NCI-H2196 treated with DMSO at 0.1 percent for 48 hours (cell line): Measurements from ENCODE around the gene OR6C75.
"Not testable (repeated sequence)": the region's sequence is repeated elsewhere in the genome, so short reads cannot be mapped to it uniquely, and the experiment has no call there.

Experiments
- DNase-seq: peaks from one replicate; lab custom pipeline; 2025; ENCODE audit not compliant: unreplicated experiment; lab: John Stamatoyannopoulos, UW

OR6C75 gene

GRCh38 chr12:55362675-55363074 lies at the start of gene OR6C75:
TSS of gene OR6C75 (plus strand) at chr12:55362975. CDS start at chr12:55365111, 2,136 bp downstream.
- DNase-seq, result no peak

DNA sequence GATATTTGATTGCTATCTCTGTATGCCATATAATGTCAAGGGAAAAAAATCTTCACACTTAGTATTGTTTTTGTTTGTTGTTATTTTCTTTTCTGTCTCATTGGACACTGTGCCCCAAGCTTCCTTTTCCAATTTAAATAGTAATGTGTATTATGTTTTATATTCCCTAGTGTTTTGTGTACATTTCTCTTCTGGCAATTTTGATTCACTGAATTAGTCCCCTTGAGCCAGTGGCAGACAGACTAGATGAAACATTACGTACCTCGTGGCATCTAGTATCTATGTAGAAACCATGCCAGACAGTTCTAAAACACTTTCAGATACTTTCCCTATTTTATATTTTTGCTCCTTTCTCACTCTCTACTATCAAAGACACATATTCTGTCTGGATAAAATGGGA lies 48.7 kb upstream of the OR6C75 start, which contains the start of gene OR6C1:
TSS of gene OR6C1 (plus strand) at position 301 of the 400 bp plus-strand sequence. CDS start 6,257 bp downstream, outside the sequence.
- DNase-seq, result no peak

- no peak for DNase-seq
These were observed 42.6 kb upstream of the OR6C75 start for GRCh38 chr12:55320201-55320600.

GRCh38 chr12:55325801-55326200 lies 37.0 kb upstream of the OR6C75 start:
- not testable (repeated sequence) for DNase-seq

DNA sequence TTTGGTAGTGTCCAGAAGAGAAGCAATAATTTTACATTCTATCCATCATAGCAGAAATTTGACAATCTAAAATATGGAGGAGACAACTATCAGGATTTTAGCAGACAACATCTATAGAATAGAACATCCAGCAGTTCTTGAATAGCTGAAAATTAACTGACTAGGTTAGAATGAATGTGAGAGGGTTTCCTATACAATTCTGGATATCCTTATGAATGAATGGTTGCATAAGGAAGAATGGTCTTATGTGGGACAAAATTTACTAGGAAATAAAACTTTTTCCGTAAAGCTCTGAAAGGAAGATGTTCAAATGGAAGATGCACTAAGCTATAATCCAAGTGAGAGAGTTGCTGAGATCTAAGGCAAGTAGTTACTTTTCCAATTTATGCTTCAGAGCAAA lies 32.3 kb upstream of the OR6C75 start, which contains the start of gene OR6C3:
TSS of gene OR6C3 (plus strand) at position 301 of the 400 bp plus-strand sequence. CDS start 955 bp downstream, outside the sequence.
- no peak for DNase-seq

GRCh38 chr12:55336002-55336401 lies 26.8 kb upstream of the OR6C75 start:
- no peak for DNase-seq

DNA sequence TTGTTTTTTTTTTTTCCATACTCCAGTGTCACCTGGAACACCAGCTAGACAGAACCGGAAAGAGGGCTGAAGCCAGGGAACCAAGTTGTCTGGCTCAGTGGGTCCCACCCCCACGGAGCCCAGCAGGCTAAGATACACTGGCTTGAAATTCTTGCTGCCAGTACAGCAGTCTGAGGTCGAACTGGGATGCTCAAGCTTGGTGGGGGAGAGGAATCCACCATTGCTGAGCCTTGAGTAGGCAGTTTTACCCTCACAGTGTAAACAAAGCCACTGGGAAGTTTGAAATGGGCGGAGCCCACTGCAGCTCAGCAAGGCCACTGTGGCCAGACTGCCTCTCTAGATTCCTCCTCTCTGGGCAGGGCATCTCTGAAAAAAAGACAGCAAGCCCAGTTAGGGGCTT lies 7.4 kb upstream of the OR6C75 start:
- not testable (repeated sequence) for DNase-seq

GRCh38 chr12:55365086-55365485 lies 2.3 kb downstream of the OR6C75 start:
- DNase-seq, result no peak

DNA sequence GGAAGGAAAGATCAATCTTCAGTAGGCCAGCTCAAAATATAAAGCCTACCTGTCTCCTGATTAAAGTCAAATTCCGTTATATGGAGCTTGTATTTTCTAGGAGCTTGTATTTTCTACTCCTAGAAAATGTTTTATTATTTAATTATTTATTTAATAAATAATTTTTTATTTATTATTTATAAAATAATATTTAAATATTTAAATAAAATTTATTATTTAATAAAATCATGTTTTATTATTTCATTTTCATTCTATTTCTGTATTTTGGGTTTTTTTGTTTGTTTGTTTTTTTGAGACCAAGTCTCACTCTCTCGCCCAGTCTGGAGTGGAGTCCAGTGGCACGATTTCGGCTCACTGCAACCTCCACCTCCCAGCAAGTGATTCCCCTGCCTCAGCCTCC lies 9.7 kb downstream of the OR6C75 start:
- DNase-seq, result no peak

DNA sequence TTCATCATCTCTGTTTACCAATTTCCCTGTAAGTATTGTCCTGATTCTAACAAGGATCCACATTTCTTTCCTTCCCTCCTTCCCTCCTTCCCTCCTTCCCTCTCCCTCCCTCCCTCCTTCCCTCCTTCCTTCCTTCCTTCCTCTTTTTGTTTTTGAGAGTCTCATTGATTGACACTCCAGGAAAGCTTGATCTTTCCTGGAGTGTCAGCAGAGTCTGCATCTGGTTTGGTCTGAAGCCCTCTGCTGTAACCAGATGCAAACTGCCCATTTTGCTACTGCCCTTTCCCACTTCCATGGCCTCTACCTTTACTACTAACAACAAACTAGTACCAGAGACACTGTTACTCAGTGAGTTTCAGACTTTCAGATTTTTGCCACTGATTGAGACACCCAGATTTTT lies 23.1 kb downstream of the OR6C75 start:
- DNase-seq, result no peak

DNA sequence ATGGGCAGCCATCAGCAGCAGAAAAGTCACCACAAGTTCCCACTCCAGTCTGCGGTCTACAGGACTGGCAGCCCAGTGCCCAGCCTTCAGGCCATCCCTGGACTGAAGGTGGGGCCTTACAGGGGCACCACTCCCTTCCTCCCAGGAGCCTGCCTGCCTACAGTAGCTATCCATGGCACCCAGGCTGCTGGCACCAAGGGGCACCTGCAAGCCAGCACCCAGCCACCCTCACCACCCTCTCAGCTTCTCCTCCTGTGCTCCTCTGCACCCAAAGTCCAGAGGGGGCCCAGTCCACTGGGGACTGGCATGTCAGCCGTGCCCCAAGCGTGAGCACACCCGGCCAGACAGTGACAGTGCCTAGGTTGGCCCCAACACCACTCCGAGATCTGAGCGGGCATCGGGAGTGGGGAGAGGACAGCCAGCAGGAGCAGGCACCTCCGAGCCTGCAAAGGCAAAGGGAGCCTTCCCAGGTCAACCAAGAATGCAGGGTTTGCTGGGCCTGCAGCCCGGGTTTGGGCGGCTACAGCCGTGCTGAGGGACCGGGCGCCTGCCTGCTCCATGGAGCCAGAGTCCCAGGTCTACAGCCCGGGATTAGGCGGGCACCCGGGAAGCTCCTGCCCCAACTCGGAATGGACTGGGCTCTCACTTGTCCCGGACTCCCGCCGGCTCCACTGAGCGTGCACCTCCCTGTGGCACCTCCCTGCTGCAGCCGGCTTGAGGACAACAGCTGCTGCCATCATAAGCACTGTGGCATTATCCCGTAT lies 29.4 kb downstream of the OR6C75 start:
- DNase-seq, result no peak

DNA sequence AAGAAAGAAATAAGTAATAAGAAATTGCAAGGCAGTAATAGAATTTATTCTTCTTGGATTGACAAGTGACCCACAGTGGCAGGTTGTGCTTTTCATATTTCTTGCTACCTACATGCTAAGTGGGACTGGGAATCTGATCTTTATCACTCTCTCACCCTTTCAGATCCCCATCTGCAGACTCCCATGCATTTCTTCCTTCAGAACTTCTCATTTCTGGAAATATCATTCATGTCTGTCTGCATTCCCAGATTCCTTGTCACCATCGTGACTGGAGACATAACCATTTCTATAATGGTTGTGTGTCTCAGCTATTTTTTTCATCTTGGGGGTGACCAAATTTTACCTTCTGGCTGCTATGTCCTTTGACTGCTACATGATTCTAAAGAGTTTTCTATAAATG lies 33.6 kb downstream of the OR6C75 start:
- no peak for DNase-seq

DNA sequence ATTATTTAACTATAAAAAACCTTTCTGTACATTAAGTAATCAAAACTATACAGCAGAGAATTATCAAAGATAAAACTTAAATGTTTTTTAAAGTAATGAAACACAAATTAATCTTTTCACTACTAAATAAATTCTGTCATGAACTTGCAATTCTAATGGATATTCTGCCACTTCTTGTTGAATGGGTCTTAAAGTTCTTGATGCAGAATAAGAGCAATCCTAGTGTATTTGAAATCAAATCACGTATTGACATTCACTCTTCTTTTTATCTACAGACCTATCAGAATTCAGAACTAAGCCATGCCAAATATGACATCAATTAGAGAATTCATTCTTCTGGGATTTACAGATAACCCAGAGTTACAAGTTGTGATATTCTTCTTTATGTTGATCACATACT lies 37.5 kb downstream of the OR6C75 start, which contains the start of gene OR6C65:
TSS of gene OR6C65 (plus strand) at position 301 of the 400 bp plus-strand sequence. CDS start at position 301, 0 bp downstream.
- no peak for DNase-seq

DNA sequence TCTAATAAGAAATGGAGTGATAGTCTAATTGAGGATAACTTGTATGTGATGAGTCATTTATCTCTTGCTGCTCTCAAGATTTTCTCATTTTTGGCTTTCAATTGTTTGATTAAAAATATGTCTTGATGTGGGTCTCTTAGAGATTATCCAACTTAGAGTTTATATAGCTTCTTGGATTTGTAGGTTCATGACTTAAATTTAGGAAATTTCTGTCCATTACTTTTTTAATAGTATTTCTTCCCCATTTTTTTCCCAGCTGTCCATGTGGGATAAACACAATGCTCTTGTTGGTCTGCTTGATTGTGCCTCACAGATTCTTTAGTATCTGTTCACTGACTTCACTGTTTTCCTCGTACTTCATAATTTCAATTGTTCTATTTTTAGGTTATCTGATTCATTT lies 45.1 kb downstream of the OR6C75 start:
- DNase-seq, result no peak

DNA sequence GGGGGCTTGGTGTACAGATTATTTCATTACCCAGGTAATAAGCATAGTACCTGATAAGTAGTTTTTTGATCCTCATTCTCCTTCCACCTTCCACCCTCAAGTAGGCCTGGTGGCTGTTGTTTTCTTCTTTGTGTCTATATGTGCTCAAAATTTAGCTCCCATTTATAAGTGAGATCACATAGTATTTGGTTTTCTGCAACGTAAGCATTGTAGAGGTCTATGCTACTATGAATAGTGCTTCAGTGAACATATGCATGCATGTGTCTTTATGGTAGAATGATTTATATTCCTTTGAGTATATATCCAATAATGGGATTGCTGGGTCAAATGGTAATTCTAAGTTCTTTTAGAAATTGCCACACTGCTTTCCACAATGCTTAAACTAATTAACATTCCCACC lies 46.4 kb downstream of the OR6C75 start:
- not testable (repeated sequence) for DNase-seq

GRCh38 chr12:55412138-55412537 lies 49.4 kb downstream of the OR6C75 start:
- not testable (repeated sequence) for DNase-seq

GRCh38 chr12:55413498-55414388 lies 51.0 kb downstream of the OR6C75 start:
- not testable (repeated sequence) for DNase-seq

- not testable (repeated sequence) for DNase-seq
These were observed 51.6 kb downstream of the OR6C75 start for GRCh38 chr12:55414396-55414823.

DNA sequence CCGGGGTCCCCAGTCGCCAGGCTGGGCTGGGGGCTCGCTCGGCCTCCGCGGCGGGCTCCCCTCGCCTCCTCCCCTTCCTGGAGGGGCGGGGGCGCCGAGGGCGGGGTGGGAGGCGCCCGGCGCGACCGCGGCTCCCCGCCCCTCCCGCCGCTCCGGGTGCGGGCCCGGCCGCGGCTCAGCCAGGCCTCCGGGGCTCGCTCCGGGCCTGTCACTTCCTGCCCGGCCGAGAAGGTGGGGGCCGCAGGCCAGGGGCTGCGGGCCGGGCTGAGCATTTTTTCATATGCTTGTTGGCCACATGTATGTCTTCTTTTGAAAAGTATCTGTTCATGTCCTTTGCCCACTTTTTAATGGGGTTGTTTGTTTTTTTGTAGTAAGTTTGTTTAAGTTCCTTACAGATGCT lies 52.1 kb downstream of the OR6C75 start:
- not testable (repeated sequence) for DNase-seq

- DNase-seq, result no peak
These were observed 54.2 kb downstream of the OR6C75 start for GRCh38 chr12:55416961-55417360.
